Measurements from ENCODE around the gene RNF220. TPM values are rescaled to one million over a fixed set of nuclear protein-coding genes. Genes with fewer than 3 reads are reported as not detected.

The RNF220 gene
- polyA plus RNA-seq, 1 of the 3 experiments (the other 2 are of a cell fraction): 83.7 TPM

- Histone ChIP-seq H3F3A (replicated peaks; ENCODE audit: insufficient read depth) (no peaks in the 10 kb centered on the region), H3K79me2 (ENCODE audit: insufficient read depth) (peaks cover 6% of the 10 kb centered on the region; the same call in 1 of the 2 replicates), H3K4me3 (ENCODE audit: low read depth in 2 of 2, low read length in 1 of 2) (no peak overlapping the region), H3K9me3 (no peaks in the 10 kb centered on the region), H3K4me2 (no peak overlapping the region; the same call in 1 of the 2 replicates), H3K27ac (ENCODE audit: low read depth in 2 of 2, low read length in 1 of 2) (no peak overlapping the region), H4K20me1 (ENCODE audit: insufficient read depth) (no peaks in the 10 kb centered on the region), H3K9me2 (no peaks in the 10 kb centered on the region), H3K27me3 (ENCODE audit: insufficient read depth) (no peaks in the 10 kb centered on the region), H3K36me3 (replicated peaks in 1 of 2; ENCODE audit: control insufficient read depth in 1 of 2, insufficient read depth in 2 of 2, low read length in 1 of 2) (no peaks in the 10 kb centered on the region), H2AFZ (ENCODE audit: low read depth) (no peak overlapping the region), H3K4me1 (ENCODE audit: control insufficient read depth in 1 of 2, insufficient read depth in 2 of 2, low read depth in 1 of 2, low read length in 1 of 2) (peaks cover 7 to 24% of the 10 kb centered on the region in 2 experiments; a peak in 1 of 4 replicates), H3K9ac (no peak overlapping the region)
- TF ChIP-seq FOSL2 (IDR thresholded peaks at IDR 0.05; ENCODE audit: borderline replicate concordance, low read depth) (no peak), FOXM1 (IDR thresholded peaks at IDR 0.05; ENCODE audit: low read depth) (no peak), RAD21 (IDR thresholded peaks at IDR 0.05; ENCODE audit: low read length) (no peak), SMC3 (IDR thresholded peaks at IDR 0.05; ENCODE audit: low read depth, low read length) (no peak), MXI1 (IDR thresholded peaks at IDR 0.05; ENCODE audit: low read depth, low read length) (no peak)
- CTCF ChIA-PET: interaction anchor here (0.6 to 5.9 kb wide), 6 partner anchors 10 to 272 kb away, joined by 3 to 48 read pairs (median 5); no protein-coding TSS in a partner anchor
- no peak for DNase-seq
- 83% methylated on average over 13 of the region's 13 CpGs for WGBS (ENCODE audit: low lambda C conversion rate)
- POLR2A ChIA-PET: interaction anchor here (0.5 kb wide), 1 partner anchor 348 kb away, joined by 3 read pairs; no protein-coding TSS in a partner anchor
These were observed 267.4 kb downstream of the RNF220 start for GRCh38 chr1:44672254-44672955.

DNA sequence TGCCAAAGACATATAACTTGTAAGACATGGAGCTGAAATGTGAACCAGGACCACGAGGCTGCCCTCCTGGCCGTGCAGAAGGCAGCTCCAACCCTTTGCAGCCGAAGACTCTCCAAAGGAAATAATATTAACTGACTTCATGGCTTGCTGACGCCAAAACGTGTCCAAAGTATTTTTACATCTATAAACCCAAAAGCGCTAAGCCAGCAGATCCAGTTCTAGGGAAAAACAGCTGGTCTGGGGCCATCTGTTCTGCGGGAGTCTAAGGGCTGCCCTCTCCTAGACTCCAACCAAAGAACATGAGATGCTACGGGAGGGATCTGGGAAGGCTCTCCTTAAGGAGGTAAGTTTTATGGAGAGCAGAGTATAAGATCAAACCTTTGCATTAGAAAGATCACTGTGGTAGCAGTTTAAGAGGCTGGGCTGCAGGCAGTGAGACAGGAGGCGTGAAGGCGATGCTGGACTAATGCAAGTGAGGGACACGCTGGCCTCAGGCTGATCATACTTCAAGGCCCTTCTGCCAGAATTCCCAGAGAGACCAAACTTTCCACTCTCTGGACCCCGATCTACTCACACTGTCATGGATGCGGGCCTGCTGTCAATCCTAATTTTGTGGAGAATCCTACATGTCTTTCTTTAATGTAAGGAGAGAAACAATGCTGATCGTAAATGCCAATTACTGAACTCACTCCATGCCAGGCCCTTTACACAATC is 268.1 kb downstream of the RNF220 start:
- Histone ChIP-seq H3F3A (replicated peaks; ENCODE audit: insufficient read depth) (no peaks in the 10 kb centered on the region), H3K9me2 (no peaks in the 10 kb centered on the region), H4K20me1 (ENCODE audit: insufficient read depth) (no peaks in the 10 kb centered on the region), H3K4me2 (peak overlapping the region; percentile 93), H3K27ac (ENCODE audit: low read depth in 2 of 2, low read length in 1 of 2) (peak overlapping the region; percentile 76 to 94), H3K9me3 (no peaks in the 10 kb centered on the region), H3K4me1 (ENCODE audit: control insufficient read depth in 1 of 2, insufficient read depth in 2 of 2, low read depth in 1 of 2, low read length in 1 of 2) (peaks cover 7 to 24% of the 10 kb centered on the region in 2 experiments; a peak in 1 of 4 replicates), H3K4me3 (ENCODE audit: low read depth in 2 of 2, low read length in 1 of 2) (peak overlapping the region; percentile 68 to 77), H3K9ac (peak overlapping the region; percentile 70), H3K27me3 (ENCODE audit: insufficient read depth) (no peaks in the 10 kb centered on the region), H3K79me2 (ENCODE audit: insufficient read depth) (peaks cover 6% of the 10 kb centered on the region; the same call in 1 of the 2 replicates), H3K36me3 (replicated peaks in 1 of 2; ENCODE audit: control insufficient read depth in 1 of 2, insufficient read depth in 2 of 2, low read length in 1 of 2) (no peaks in the 10 kb centered on the region), H2AFZ (ENCODE audit: low read depth) (peak overlapping the region; percentile 96)
- no peak for TF ChIP-seq RCOR1 (IDR thresholded peaks at IDR 0.05; ENCODE audit: low read length)
- no peak for TF ChIP-seq SIN3A (IDR thresholded peaks at IDR 0.05; ENCODE audit: borderline replicate concordance, low read depth, low read length)
- TF ChIP-seq ZBTB33 (IDR thresholded peaks at IDR 0.05; ENCODE audit: borderline replicate concordance, low read depth): no peak
- 90% methylated on average over 14 of the region's 14 CpGs for WGBS (ENCODE audit: low lambda C conversion rate)
- POLR2A ChIA-PET: interaction anchor here (1.3 to 1.6 kb wide), 3 partner anchors 13 to 42 kb away, joined by 6 to 8 read pairs (median 7); no protein-coding TSS in a partner anchor
- CTCF ChIA-PET: interaction anchor here (0.7 to 5.9 kb wide), 7 partner anchors 11 to 78 kb away, joined by 3 to 48 read pairs (median 5); no protein-coding TSS in a partner anchor
- DNase-seq: no peak

All from SK-N-SH (cell line).